ENCODE data around the gene PDE4D.

The PDE4D gene

DNA sequence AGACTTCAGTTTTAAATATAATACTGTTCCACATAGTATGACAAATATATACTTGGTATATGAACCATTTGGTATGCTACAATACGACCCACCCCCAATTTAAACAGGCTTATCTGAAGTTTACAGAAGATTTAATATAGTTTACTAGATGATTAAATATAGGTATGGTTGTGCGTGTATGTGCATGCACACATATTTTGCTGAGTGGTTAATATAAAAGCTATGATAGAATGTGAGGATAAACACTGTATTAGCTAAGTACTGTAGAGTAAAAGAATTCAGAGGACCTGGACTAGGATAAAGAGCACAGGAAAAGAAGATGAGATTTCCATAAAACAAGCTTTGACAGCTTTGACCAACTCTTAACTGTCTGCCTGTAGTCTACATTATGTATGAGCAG is 356.7 kb downstream of the PDE4D start:
- Histone ChIP-seq H3K4me1 (no peaks in the 10 kb centered on the region), H3K36me3 (no peaks in the 10 kb centered on the region), H3K27ac (no peak overlapping the region), H3K9ac (no peak overlapping the region), H3K4me3 (no peak overlapping the region), H4K20me1 (no peaks in the 10 kb centered on the region), H3K9me3 (no peaks in the 10 kb centered on the region), H3K4me2 (no peak overlapping the region), H3K27me3 (no peaks in the 10 kb centered on the region)
- no peak for TF ChIP-seq Cebpa-rat (IDR thresholded peaks at IDR 0.05)

DNA sequence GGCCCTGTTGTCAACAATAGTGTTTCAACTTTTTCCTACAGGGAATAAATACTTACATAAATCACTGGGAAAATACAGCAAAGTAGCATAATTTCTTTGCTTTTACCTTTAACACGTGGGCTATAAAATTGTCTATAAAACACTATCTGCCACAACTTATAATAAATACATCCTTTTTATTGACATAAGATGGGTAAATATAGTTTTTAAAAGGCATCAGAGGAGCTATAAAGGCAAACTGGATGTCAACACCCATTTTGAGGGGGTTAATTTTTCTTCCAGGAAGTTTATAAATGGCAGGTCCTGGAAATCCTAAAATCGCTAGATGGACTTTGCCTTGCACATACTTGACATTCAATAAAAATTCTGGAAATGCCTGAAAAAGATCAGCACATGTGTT is 358.0 kb downstream of the PDE4D start:
- TF ChIP-seq Cebpa-rat (IDR thresholded peaks at IDR 0.05), result no peak
- no peaks in the 10 kb centered on the region for H3K4me1 ChIP-seq
- no peaks in the 10 kb centered on the region for H4K20me1 ChIP-seq
- no peaks in the 10 kb centered on the region for H3K9me3 ChIP-seq
- no peak overlapping the region for H3K9ac ChIP-seq
- no peak overlapping the region for H3K4me2 ChIP-seq
- H3K36me3 ChIP-seq, result no peaks in the 10 kb centered on the region
- H3K4me3 ChIP-seq, result no peak overlapping the region
- no peak overlapping the region for H3K27ac ChIP-seq
- no peaks in the 10 kb centered on the region for H3K27me3 ChIP-seq

DNA sequence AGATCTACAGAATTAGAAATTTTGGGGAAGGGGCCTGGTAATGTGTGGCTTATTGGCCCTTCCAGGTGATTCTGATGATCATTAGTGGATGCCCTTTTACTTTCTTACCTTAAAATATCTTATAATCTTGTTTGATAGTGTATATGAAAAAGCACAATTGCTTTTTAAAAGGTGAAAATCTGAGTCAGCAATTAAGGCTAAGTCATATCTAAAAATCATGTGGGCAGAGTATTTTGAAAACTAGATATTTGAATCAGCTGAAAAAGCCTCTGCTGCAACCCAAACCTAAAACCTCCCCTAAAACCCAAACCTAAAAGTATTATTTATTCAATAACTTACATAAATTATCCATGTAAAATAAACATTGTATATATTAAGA is 359.8 kb downstream of the PDE4D start:
- Histone ChIP-seq H4K20me1 (no peaks in the 10 kb centered on the region), H3K9ac (no peak overlapping the region), H3K27me3 (no peaks in the 10 kb centered on the region), H3K4me2 (no peak overlapping the region), H3K4me1 (no peaks in the 10 kb centered on the region), H3K9me3 (no peaks in the 10 kb centered on the region), H3K36me3 (no peaks in the 10 kb centered on the region), H3K27ac (no peak overlapping the region), H3K4me3 (no peak overlapping the region)
- no peak for TF ChIP-seq Cebpa-rat (IDR thresholded peaks at IDR 0.05)

DNA sequence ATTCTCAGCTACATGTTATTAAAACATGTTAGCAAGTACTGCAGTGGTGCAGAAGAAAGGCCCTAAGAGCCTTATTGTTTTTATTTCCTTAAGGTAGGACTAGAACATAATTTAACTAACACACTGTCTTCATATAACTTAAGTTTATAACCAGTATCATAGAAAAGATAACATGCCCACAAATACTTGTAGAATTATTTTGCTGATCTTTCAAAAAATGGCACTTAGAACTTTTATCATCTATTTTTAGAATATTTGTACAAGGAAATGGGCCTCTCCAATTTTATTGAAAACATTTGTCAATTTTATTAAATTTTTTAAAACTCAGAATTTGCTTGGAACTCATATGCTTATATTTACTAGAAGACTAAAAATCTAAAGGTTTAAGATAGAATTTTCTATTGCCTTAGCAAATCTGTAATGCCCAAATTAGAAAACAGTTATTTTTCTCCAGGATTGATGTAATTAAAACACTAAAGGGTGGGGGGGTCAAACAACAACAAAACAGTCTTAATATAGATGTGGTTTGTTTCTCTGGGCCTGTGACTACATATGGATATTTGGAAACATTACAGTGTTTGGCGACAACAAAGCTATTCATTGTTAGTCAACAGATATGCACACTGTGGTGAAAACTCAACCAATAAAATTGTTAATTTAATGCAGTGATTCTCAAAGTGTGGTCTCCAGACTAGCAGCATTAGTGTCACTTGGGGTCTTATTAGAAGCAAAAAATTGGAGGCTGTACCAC is 360.4 kb downstream of the PDE4D start:
- H3K4me1 ChIP-seq, result no peaks in the 10 kb centered on the region
- no peak for TF ChIP-seq Cebpa-rat (IDR thresholded peaks at IDR 0.05)
- H3K4me3 ChIP-seq, result no peak overlapping the region
- H3K27ac ChIP-seq, result no peak overlapping the region
- no peaks in the 10 kb centered on the region for H3K27me3 ChIP-seq
- H3K4me2 ChIP-seq, result no peak overlapping the region
- H4K20me1 ChIP-seq, result no peaks in the 10 kb centered on the region
- H3K9ac ChIP-seq, result no peak overlapping the region
- no peaks in the 10 kb centered on the region for H3K36me3 ChIP-seq
- no peaks in the 10 kb centered on the region for H3K9me3 ChIP-seq

DNA sequence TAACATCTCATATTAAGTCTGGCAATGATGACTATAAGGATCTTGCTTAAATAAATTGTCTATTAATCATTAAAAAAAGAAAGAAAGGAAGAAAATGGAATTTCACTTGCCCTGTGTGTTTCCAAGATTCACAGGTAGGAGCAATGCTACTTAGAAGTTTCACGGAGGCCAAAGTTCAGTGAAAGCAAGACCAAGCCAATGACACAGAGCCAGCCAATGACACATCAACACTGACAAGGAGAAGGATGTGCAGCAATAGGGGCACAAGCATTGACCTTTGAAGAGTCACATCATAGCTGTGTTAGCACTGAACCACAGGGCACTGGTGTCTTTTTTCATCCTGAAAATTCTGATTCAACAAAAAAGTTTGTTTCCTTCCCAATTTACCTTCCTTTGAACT is 364.3 kb downstream of the PDE4D start:
- Histone ChIP-seq H3K27me3 (no peaks in the 10 kb centered on the region), H3K9me3 (peaks cover 6% of the 10 kb centered on the region), H3K4me2 (no peak overlapping the region), H3K27ac (no peak overlapping the region), H3K4me3 (no peak overlapping the region), H3K36me3 (no peaks in the 10 kb centered on the region), H3K4me1 (no peaks in the 10 kb centered on the region), H4K20me1 (no peaks in the 10 kb centered on the region), H3K9ac (no peak overlapping the region)
- no peak for TF ChIP-seq Cebpa-rat (IDR thresholded peaks at IDR 0.05)

DNA sequence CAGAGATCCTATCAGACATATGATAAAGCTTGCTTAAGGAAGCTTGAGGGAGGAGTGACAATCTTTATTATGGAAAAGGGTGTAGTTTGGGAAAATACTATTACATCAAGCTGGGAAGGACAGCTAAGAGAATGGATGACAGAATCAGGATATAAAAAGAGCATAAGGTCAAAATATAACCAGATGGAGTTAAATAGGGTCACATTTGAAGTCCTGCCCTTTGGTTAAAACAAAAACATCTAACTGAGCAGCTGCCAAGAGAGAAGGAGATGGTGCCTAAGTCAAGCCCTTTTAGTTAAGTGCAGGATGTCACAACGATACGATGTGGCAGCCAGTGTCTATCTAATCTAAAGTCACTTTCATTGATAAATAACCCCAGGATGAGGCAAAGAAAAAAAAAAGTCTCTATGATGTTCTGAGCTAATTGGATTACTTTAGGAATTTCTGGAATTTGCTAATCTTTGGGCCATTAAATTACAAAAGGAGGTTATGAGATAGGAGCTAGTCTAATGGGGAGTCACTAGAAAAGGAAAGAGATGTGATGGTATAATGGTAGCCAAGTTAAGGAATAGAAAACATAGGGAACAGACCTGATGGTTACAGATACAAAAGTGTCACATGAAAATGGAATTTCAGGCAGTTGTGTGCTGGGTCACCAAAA is 365.2 kb downstream of the PDE4D start:
- TF ChIP-seq Cebpa-rat (IDR thresholded peaks at IDR 0.05), result no peak
- no peak overlapping the region for H3K27ac ChIP-seq
- no peaks in the 10 kb centered on the region for H3K36me3 ChIP-seq
- no peak overlapping the region for H3K9ac ChIP-seq
- no peaks in the 10 kb centered on the region for H4K20me1 ChIP-seq
- no peaks in the 10 kb centered on the region for H3K4me1 ChIP-seq
- no peaks in the 10 kb centered on the region for H3K27me3 ChIP-seq
- peaks cover 15% of the 10 kb centered on the region for H3K9me3 ChIP-seq
- no peak overlapping the region for H3K4me2 ChIP-seq
- H3K4me3 ChIP-seq, result no peak overlapping the region

DNA sequence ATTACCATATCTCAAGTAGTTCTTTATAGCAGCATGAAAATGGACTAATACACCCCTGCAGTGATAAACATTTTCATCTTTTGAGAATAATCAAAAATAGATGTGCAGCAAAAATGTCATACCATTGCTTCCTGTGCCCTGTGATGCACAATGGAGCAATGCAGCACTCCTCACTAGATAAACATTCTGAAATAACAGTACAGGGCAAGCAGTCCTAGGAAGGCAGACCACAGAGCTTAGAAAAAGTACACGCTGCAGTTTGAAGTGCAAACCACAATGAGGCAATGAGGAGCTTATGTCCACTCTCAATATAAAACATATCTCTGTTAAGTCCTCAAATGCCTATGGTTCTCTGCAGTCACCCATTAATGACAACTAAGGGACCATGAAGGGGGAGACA is 367.6 kb downstream of the PDE4D start:
- Histone ChIP-seq H3K9me3 (peaks cover 17% of the 10 kb centered on the region), H3K4me1 (no peaks in the 10 kb centered on the region), H3K9ac (no peak overlapping the region), H3K27ac (no peak overlapping the region), H3K27me3 (no peaks in the 10 kb centered on the region), H3K4me3 (no peak overlapping the region), H4K20me1 (no peaks in the 10 kb centered on the region), H3K36me3 (no peaks in the 10 kb centered on the region), H3K4me2 (no peak overlapping the region)
- no peak for TF ChIP-seq Cebpa-rat (IDR thresholded peaks at IDR 0.05)

DNA sequence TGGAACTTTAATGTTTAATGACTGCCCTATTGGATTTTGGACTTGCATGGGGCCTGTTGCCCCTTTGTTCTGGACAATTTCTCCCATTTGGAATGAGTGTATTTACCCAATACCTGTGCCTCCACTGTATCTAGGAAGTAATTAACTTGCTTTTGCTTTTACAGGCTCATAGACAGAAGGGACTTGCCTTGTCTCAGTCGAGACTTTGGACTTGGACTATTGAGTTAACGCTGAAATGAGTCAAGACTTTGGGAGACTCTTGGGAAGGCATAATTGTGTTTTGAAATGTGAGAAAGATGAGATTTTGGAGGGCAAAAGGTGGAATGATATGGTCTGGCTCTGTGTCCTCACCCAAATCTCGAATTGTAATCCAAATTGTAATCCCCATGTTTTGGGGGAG is 368.2 kb downstream of the PDE4D start:
- Histone ChIP-seq H3K36me3 (no peaks in the 10 kb centered on the region), H3K9me3 (peaks cover 17% of the 10 kb centered on the region), H3K27me3 (no peaks in the 10 kb centered on the region), H3K4me1 (no peaks in the 10 kb centered on the region), H3K9ac (no peak overlapping the region), H3K4me3 (no peak overlapping the region), H4K20me1 (no peaks in the 10 kb centered on the region), H3K27ac (no peak overlapping the region), H3K4me2 (no peak overlapping the region)
- no peak for TF ChIP-seq Cebpa-rat (IDR thresholded peaks at IDR 0.05)

DNA sequence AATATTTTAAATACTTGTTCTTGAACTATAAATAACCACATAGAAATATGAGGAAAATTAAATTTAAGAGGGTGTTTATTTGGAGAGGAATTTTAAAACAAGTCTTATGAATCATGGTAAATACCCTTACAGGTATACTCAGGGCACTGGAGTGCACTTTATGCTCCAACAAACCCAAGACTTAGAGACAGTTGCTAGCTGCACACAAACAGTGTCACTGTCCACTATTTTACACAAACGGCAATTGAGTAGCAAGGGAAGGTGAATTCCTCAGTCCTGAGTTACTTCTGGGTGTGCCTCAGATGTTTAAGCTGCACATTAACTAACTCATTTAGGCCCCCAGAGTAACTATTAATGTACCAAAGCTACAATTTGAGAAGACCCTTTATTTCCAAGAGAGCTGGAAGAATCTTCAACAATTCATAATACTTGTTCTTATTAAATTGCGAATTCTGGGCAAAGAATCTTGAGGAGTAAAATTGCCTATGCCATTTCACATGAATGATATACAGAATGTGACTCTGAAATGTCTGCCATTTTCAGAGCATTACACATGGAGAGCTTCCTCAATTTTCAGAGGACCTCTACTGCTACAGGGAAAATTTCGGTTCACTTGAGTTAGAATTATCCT is 371.2 kb downstream of the PDE4D start:
- Histone ChIP-seq H3K36me3 (no peaks in the 10 kb centered on the region), H3K4me3 (no peak overlapping the region), H4K20me1 (no peaks in the 10 kb centered on the region), H3K27ac (no peak overlapping the region), H3K4me1 (no peaks in the 10 kb centered on the region), H3K9ac (no peak overlapping the region), H3K27me3 (no peaks in the 10 kb centered on the region), H3K9me3 (peaks cover 17% of the 10 kb centered on the region), H3K4me2 (no peak overlapping the region)
- no peak for TF ChIP-seq Cebpa-rat (IDR thresholded peaks at IDR 0.05)

DNA sequence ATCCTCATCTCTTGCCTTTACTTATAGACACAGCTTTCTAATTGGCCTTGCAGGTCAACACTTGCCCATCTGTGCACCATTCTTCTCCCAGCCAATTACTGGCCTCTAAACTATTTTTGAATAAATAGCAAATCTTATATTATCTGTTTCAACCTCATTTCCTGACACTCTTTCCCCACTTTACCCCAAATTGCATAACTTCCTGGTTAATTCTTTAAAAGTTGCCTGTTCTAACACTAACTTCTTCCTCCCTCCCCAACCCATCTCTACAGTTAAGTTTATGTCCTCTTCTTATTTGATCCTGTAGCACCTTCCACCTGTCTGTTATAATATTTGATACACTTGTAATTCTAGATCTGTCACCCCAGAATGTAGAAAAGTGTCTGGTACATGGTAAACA is 372.1 kb downstream of the PDE4D start:
- H3K4me2 ChIP-seq, result no peak overlapping the region
- H3K4me3 ChIP-seq, result no peak overlapping the region
- no peaks in the 10 kb centered on the region for H3K27me3 ChIP-seq
- H3K4me1 ChIP-seq, result no peaks in the 10 kb centered on the region
- H4K20me1 ChIP-seq, result no peaks in the 10 kb centered on the region
- no peaks in the 10 kb centered on the region for H3K36me3 ChIP-seq
- H3K9ac ChIP-seq, result no peak overlapping the region
- peaks cover 17% of the 10 kb centered on the region for H3K9me3 ChIP-seq
- no peak overlapping the region for H3K27ac ChIP-seq
- no peak for TF ChIP-seq Cebpa-rat (IDR thresholded peaks at IDR 0.05)
